Eye (tissue), 1 donor: ENCODE measurements around the gene SCAF1.
"Not testable (repeated sequence)": the region's sequence is repeated elsewhere in the genome, so short reads cannot be mapped to it uniquely, and the experiment has no call there.

ENCODE experiments used
- DNase-seq: peaks from one replicate; pipeline ENCODE4 v3.0.0-alpha.2; 2015

SCAF1 gene

DNA sequence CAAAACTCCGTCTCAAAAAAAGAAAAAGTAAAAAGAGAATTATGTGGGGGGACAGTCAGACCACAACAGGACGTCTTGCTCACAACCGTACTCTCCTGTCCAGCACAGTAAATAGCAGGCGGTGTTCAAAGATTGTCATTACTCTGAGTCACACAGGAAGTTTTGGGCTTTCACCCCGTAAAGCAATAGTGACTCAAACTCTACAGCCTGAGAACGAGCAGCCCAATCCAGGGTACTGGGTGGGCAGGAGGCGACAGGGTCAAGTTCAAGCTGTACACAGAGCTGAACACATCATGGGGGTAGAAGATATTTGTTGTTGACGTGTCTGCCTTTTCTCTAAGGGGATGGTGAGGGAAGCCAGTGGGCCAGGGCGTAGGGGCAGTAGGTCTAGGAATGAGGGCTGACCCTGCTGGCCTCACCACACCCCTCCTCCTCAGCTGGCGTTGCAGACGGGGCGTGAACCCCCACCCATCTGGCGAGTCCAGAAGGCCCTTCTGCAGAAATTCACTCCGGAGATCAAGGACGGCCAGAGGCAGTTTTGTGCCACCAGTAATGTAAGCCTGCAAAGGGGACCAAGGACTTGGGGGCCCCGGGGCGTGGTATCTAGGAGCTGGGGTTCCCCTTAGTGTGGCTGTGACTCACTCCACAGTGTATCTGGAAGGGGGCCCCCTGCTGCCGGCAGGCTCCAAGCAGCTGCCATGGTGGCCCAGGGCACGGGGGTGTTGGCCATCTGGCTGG lies 27.7 kb upstream of the SCAF1 start:
- no peak for DNase-seq

DNA sequence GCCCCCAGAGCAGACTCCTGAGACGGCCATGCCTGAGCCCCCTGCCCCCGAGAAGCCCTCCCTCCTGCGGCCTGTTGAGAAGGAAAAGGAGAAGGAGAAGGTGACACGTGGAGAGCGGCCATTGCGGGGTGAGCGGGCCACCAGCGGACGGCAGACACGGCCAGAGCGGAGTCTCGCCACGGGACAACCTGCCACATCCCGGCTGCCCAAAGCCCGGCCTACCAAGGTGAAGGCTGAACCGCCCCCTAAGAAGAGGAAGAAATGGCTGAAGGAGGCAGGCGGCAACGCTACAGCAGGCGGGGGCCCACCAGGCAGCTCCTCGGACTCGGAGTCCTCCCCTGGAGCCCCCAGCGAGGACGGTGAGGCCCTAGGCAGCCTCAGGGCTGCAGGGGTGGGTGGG lies 26.1 kb upstream of the SCAF1 start:
- no peak for DNase-seq

DNA sequence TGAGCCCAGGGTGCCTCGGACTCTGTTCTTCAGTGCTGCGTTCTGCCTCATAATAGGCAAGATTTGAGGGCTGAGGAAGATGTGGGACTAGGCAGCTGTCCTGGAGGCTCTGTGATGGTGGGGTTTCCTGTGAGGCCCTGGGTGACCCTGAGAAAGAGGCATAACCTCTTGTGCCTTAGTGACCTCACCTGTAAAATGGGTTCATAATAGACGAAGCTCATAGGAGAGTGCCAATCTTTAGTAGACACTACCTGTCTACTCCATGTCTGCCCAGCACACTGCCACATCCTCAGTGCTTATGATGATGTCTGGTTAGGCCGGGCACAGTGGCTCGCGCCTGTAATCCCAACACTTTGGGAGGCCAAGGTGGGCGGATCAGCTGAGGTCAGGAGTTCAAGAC lies 25.5 kb upstream of the SCAF1 start:
- no peak for DNase-seq

DNA sequence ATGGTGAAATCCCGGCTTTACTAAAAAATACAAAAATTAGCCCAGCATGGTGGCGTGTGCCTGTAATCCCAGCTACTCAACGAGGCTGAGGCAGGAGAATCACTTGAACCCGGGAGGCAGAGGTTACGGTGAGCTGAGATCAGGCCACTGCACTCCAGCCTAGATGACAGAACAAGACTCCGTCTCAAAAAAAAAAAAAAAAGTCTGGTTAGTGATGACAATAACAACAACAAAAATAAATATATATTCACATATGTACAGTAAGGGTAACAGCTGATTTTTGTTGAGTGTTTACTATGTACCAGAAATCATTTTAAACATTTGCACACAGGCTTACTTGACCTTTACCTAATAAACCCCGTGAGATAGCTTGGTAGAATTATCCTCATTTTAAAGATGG lies 25.1 kb upstream of the SCAF1 start:
- no peak for DNase-seq

DNA sequence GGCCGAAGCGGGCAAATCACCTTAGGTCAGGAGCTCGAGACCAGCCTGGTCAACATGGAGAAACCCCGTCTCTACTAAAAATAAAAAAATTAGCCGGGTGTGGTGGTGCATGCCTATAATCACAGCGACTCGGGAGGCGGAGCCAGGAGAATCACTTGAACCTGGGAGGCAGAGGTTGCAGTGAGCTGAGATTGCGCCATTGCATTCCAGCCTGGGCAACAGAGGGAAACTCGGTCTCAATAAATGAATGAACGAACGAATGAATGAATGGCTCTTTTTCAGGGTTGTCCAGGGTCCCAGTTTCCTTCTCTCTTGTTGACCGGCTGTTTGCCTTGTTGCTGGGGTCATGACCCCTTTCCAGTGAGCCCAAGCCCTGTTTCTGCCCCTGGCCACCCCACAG lies 24.1 kb upstream of the SCAF1 start:
- not testable (repeated sequence) for DNase-seq

DNA sequence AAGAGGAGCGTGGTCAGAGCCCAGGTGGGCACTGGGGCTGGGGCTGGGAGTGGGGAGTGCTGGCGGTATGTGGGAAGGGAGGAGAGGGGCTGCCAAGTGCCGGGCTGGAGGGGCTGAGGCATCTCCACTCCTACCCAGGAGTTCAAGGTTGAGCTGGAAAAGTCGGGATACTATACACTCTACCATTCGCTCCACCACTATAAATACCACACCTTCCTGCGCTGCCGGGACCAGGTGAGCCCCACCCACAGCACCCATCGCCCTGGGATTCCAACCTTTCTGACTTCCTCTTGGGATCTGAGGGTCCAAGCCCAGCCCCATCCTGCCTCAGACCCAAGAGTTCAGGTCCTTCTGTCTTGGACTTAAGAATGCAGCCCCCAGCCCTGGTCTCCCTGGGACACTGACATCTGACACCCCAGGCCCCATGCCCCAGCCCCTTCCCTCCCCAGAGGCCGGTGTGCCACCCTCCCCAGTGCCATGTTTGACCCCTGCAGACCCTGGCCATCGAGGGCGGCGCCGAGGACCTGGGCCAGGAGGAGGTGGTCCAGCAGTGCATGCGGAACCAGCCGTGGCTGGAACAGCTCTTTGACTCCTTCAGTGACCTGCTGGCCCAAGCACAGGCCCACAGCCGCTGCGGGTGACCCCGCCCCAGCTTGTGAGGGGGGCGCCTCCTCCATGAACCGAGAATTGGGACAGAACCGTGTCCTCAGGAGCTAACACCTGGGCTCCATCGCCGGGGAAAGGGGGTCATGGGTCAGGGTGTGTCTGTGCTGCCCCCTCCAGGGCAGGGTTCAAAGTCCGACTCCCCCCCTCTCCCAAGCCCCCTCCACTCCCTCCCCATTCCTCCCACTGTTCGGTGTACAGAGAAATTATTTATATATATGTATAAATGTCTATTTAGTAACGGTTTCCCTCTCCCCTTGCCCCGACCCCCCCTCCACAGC lies 16.8 kb upstream of the SCAF1 start:
- DNase-seq, result no peak

DNA sequence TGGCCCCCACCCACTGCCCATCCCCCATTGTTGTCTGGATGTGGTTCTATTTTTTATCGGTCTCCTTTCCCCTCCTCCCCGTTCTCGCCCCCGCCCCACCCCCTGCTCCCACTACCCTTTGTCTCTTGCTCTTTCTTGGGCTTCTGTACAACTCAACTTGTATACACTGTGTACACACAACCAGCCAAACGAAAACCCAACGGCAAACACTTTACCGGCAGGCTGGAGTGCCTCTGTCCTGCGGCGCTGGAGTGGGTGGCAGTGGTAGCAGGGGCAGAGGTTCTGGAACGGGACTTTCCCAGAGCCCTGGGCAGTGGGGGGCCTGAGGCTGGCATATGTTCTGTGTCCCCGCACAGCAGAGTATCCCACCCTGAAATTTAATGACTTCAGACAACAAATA lies 15.8 kb upstream of the SCAF1 start:
- DNase-seq, result no peak

DNA sequence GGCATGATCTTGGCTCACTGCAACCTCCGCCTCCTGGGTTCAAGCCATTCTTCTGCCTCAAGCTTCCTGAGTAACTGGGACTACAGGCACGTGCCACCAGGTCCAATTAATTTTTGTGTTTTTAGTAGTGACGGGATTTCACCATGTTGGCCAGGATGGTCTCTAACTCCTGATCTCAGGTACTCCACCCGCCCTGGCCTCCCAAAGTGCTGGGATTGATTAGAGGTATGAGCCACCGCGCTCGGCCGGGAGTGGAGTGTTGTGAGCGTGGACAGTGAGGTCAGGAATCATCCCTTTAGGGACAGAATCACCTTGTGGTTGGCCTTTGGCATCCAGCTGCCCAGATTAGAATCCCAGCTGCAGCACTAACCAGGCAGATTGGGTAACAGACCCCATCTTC lies 12.3 kb upstream of the SCAF1 start:
- no peak for DNase-seq

DNA sequence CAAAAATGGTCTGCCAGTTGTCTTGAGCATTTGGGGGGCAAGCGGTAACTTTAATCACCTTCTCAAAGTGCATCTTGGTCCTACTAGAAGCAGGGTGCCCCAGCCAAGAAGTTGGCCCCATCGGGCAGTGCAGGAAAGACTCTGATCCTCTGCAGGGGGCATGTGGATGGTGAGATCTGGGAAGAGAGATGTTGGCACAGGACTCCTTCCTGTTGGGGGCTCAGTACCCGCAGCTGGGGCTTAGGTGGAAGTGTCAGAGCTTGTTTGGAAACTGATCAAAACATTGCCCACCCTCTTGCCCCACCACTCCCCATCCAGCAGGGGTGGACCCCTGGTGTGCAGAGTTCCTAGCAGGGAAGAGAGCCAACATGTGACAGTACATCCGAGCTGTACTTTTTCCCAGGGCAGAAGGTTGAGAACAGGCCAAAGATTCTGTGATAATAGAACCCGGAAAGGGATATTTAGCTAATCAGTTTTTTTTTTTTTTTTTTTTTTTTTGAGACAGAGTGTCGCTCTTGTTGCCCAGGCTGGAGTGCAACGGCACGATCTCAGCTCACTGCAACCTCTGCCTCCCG lies 10.9 kb upstream of the SCAF1 start:
- no peak for DNase-seq

DNA sequence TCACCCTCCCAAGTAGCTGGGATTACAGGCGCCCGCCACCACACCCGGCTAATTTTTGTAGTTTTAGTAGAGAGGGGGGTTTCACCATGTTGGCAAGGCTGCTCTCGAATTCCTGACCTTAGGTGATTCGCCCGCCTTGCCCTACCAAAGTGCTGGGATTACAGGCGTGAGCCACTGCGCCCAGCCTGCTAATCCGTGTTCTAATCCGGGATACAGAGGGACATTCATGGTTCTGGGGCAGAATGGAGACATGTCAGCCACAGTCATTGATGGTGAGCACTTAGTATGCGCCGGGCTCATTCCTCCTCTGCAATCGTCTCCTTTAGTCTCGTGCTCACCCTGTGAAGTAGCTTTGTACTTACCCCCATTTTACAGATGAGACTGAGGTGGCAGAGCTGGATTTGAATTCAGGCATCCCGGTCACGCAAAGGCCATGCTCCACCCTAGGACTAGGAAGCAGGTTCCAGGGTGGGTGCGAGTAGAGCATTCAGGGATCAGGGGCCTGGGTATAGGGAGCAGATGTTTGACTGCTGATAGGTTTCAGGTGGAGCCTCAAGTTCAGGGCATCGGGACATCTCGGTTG lies 10.3 kb upstream of the SCAF1 start:
- no peak for DNase-seq

DNA sequence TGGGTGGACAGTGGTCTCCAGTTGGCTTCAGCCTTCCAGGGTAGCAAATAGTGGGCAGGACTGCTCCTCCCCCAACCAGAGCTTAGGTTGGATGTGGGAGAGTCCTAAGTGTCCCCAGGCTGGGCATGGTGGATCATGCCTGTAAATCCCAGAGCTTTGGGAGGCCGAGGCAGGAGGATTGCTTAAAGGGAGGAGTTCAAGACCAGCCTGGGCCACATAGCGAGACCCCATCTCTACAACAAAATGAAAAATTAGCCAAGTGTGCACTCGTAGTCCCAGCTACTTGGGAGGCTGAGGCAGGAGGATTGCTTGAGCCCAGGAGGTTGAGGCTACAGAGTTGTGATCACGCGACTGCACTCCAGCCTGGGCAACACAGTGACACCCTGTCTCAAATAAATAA lies 9.4 kb upstream of the SCAF1 start:
- no peak for DNase-seq

DNA sequence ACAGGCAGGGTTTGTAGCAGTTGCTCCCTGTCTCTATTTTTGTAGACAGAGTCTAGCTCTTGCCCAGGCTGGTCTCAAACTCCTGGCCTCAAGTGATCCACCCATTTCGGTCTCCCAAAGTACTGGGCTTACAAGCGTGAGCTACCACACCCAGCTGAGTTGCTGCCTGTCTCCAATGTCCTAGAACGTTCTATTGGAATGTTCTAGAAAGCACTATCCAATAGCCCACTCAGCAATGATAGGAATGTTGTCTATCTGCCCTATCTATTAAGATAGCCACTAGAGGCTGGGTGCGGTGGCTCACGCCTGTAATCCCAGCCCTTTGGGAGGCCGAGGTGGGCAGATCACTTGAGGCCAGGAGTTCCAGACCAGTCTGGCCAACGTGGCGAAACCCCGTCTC lies 8.7 kb upstream of the SCAF1 start:
- DNase-seq, result not testable (repeated sequence)

DNA sequence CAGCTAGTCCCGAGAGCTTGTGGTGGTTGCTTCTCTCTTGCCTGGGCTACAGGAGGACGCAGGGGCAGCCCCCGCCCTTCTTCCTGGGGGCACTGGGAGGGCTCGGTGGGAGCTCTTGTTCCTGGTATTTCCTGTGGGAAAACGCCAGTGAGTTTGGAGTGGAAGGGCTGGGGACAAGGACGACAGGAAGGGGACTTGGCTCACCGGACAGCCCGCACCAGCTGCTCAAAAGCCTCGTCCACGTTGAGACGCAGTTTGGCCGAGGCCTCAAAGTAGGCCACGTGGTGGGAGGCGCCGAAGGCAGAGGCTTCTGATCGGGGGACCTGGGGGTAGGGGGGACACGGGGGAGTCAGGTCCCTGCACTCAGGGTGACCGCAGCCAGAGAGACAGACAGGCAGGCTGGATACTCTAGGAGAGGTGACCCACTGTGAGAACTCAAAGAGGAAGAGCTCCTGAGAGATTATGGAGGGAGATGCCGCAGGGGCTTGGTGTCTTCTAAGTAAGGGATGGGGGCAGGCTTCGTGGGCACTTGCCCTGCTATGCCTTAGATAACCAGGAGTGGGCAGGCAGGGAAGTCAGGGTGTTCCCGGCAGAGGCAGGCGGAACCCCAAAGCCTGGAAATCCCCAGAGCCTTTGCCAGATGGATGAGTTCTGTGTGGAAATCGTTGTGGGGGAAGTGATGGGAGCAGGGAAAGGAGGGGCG lies 6.3 kb upstream of the SCAF1 start:
- peak; percentile 59 for DNase-seq

DNA sequence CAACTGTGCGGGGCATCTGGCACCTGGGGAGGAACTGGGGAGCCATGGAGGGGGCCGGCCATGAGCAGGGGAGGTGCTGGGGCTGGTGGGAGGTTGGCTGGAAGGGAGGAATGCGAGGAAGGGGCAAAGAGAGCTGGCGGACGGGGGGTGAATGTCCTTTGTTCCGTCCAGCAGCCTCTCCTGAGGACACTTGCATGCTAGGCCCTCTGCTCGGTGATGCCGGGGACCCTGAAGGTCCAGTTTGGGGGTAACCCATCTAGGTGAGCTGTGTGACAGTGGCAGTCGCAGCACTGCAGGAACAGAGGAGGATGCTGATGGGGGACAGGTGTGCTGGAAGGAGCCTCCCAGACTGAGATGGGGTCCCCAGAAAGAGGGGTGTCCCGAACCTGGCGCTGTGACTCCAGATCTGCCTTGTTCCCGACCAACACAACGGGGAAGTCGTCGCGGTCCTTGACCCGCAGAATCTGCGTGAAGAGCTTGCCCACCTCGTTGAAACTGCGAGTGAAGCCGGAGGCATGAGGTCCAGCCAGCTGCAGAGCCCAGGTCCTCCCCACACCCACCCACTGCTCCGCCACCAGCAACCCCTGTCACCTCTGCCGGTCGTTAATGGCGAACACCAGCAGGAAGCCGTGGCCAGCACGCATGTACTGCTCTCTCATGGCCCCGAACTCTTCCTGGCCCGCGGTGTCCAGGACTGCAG lies 5.6 kb upstream of the SCAF1 start:
- DNase-seq, result peak; percentile 28

DNA sequence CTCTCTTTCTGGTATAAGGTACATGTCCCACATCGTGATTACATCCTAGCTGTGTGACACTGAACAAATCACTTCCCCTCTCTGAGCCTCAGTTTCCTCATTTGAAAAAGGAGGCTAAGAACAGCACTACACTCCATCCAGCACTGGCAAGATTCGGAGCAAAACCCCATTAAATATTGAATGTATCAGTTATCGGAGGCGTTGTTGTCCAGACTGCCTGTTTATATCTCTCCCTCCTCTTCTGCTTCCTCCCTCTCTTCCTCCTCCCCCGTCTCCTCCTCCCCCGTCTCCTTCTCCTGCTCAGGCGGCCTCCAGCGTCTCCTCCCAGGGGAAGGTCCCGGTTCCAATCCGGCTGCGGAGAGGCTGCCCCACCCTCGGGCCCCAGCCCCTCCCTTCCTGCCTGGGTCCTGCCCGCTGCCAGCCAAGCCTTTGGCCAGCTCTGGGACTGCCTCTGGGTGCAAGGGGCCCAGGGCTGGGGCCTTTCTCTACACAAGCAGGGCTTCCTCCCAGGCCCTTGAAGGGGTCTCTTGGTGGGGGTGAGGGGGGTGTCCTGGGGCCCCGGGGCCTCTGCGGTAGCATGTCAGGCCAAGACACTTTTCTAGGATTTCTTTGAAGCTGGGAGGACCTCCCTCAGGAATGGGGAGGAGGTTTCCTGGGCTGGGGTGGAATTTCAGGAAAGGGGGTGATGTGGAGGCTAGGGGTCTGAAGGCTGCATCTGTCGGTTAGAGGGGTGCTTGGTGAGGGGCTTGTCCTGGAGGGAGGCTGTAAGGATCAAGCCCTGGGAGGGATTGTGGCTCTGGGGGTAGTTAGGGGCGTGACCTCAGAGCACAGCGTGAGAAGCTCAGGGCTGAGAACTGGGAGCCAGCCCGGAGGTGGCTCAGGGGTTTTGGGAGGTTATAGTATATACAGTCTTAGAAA lies 3.9 kb upstream of the SCAF1 start:
- peak; percentile 39 for DNase-seq

DNA sequence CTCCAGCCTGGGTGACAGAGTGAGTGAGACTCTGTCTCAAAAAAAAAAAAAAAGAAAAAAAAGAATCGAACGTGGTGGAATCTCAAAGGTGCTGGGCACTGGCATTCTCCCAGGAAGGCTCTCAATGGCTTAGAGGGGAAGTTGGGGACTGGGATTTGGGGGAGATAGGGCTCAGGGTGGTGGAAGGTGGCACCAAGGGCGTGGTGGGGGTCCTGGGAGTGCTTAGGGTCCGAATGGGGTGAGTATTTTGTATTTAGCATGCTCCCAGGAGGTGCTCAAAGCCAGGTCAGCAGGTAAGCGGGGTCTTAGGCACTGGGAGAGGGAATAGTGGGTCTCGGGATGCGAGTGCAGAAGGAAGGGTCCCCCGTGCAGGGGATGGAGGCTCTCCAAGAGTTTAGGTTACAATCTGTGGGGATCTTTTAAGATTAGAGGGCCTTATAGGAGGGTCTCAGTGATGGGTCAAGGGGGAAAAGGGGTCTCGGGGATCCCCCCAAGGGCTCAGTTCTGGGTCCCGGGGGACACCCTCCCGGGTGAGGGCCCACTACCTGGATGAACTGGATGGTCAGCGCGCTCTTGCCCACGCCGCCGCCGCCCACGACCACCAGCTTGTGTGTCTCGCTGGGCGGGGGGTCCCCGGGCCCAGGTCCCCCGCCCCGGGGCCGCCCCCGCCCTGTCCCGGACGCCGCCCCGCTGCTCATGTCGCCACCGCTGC lies 2.5 kb upstream of the SCAF1 start:
- no peak for DNase-seq

DNA sequence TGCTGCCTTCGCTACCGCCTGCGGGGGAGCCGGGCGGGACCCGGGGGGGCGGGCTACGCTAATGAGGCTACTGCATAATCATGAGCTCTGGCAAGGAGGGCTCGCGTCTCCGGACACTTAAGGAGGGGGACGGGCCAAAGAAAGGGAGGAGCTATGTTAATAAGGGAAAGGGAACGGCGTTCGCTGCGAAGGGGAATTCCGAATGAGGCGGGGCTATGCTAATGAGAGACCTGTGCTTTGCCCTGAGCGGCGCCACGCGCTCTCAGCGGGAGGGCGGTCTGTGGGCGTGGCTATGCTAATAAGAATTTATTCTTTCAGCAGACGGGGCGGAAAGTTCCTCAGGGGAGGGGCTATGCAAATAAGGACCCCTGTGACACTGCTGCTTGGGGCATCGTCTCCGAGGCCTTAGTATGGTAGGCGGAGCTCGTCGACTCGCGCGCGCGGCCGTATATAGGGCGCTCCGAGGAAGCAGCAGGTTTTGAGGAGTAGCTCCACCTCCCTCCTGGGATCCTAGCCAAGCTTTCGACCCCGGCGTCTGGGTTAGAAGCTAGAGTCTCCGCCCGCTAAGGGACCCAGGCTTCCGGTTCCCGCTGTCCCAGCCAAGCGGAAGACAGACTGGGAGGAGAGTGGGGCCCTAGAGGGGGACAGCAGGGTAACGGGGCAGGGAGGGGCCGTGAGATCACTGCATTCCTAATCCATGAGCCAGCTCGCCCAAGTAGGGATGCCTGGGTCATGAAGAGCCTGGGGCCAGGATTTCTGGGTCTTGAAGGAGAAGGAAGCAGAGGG lies 1.7 kb upstream of the SCAF1 start, which contains the start of gene RRAS:
Gene RRAS, minus strand, starts transcription at position 31 of the 786 bp plus-strand sequence. CDS start 45 bp downstream, outside the sequence.
- DNase-seq, result peak; percentile 100

DNA sequence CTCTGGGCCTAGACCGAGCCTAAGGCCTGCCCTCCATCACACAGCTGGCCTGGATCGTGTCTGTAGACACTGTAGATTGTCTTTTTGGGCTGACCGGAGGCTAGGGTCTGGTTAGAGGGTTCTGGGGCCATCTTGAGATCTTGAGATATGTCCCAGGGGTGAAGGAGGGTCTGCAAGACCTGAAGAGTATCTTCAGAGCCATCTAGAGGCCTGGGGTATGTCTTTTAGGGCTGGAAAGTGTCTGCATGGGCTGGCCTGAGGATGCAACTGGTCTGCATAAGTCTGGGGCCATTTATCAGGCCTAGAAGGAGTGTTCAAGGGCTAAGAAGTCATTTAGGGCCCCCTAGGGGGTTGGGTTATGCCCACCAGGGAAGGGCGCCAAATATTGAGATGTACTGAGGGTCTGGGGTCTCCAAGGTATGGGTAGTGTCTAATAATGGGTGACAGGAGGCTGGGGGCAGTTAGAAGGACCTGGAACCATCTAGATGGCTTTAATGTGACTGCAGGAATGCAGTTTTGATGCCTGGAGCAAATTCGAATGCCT lies 555 bp downstream of the SCAF1 start:
- no peak for DNase-seq

DNA sequence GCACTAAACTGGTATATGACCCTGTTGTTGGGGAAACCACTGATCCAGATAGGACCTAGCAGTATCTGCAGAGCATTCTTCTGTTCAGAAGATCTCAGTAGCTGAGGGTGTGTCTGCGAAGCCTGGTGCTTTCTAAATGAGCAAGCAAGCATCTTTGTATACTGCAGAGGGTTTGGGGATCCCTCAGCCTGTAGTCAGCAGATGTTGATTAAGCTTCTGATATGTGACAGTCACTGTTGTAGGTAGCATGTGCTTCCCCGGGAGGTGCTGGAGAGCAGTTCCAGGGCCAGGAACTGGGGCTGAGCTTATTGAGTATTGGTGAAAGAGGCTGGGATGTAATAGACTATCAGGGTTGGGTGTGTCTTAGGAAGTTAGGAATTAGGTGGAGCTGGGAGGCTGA lies 1.5 kb downstream of the SCAF1 start:
- no peak for DNase-seq
